ENCODE results near the gene SPACA7.

DNA sequence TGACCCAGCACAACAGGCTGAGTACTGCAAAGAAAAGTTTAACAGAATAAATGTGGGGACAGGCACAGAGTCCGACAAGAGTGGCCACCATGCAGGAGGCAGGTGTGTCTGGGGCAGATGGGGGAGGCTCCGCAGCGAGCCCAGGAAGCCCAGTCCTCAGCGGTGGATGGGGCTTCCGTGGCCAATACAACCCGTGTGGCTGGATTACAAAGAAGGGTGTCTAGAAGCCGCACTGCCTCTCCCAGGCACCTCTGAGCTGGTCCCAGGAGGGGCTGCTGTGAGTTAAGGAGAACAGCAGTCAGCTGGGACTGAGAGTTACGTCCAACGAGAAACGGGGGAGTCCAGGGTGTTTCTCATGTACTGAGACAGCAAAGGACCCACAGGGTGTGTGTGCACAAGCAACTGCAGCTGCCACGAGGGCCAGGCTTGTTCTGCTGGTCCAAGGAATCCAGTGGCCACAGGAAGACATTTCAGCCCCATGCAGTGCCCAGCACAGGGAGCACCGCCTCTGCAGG lies 70.2 kb downstream of the SPACA7 start:
- TF ChIP-seq, protein P1, sequence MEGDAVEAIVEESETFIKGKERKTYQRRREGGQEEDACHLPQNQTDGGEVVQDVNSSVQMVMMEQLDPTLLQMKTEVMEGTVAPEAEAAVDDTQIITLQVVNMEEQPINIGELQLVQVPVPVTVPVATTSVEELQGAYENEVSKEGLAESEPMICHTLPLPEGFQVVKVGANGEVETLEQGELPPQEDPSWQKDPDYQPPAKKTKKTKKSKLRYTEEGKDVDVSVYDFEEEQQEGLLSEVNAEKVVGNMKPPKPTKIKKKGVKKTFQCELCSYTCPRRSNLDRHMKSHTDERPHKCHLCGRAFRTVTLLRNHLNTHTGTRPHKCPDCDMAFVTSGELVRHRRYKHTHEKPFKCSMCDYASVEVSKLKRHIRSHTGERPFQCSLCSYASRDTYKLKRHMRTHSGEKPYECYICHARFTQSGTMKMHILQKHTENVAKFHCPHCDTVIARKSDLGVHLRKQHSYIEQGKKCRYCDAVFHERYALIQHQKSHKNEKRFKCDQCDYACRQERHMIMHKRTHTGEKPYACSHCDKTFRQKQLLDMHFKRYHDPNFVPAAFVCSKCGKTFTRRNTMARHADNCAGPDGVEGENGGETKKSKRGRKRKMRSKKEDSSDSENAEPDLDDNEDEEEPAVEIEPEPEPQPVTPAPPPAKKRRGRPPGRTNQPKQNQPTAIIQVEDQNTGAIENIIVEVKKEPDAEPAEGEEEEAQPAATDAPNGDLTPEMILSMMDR (IDR thresholded peaks at IDR 0.05): no peak
- TF ChIP-seq POLR2A (IDR thresholded peaks at IDR 0.05) (no peak), EP300 (IDR thresholded peaks at IDR 0.05) (no peak)
